ENCODE results near the gene KNL1.

Gene KNL1

DNA sequence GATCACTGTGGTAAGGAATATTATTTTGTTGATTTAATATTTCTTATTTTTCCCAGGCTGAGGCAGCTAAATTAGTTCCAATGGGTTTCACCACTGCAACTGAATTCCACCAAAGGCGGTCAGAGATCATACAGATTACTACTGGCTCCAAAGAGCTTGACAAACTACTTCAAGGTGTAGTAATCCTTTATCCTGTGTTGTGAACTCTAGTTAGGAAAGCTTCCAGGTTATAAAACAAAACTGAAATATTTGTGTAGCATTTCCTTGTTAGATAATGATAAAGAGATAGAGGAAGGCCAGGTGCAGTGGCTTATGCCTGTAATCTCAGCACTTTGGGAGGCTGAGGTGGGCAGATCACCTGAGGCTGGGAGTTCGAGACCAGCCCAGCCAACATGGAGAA lies 112.1 kb downstream of the KNL1 start:
- H3K4me2 ChIP-seq: no peak overlapping the region
- no peaks in the 10 kb centered on the region for H3K9me3 ChIP-seq
- no peak overlapping the region for H3K9ac ChIP-seq
- H3K27me3 ChIP-seq: no peaks in the 10 kb centered on the region
- no peaks in the 10 kb centered on the region for H4K20me1 ChIP-seq
- no peak overlapping the region for H3K27ac ChIP-seq
- no peak overlapping the region for H3K4me3 ChIP-seq
- peaks cover 98% of the 10 kb centered on the region for H3K36me3 ChIP-seq
- H3K4me1 ChIP-seq: no peaks in the 10 kb centered on the region
- no peak for TF ChIP-seq Cebpa-rat (IDR thresholded peaks at IDR 0.05)

Data from BLaER1 (cell line).